GM18499 (cell line): Measurements from ENCODE around the gene C19orf67.

Experiments
- ATAC-seq: cut with Tn5 transposase; IDR thresholded peaks from one replicate; pipeline ENCODE4 v1.9.1; 2021; ENCODE audit warnings: moderate number of reproducible peaks; ENCODE audit not compliant: insufficient read depth, unreplicated experiment

C19orf67 gene

GRCh38 chr19:14085309-14085995 lies at the start of gene C19orf67:
TSS of gene C19orf67 (minus strand) at chr19:14085783. CDS start at chr19:14085627, 156 bp downstream.
- ATAC-seq: no peak

DNA sequence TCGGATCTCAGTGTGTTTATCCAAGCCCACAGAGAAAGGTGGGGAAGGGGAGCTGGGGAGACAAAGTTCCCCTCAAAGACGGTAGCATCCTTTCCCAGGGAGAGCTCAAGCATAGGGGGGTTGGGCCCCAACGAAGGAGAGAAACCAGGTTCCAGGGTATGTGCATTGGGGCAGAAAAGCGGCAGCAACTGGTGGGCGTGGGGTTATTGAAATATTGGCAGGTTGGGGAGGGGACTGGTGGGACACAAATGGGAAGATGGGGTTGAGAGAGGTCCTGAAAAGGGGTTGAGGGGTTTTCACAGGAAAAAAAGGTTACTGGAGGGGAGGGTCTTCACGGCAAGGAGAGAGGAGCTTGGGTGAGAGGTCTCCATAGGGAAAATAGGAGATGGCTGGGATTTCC lies 49.8 kb upstream of the C19orf67 start:
- no peak for ATAC-seq

GRCh38 chr19:14127929-14128509 lies 42.4 kb upstream of the C19orf67 start:
- no peak for ATAC-seq

DNA sequence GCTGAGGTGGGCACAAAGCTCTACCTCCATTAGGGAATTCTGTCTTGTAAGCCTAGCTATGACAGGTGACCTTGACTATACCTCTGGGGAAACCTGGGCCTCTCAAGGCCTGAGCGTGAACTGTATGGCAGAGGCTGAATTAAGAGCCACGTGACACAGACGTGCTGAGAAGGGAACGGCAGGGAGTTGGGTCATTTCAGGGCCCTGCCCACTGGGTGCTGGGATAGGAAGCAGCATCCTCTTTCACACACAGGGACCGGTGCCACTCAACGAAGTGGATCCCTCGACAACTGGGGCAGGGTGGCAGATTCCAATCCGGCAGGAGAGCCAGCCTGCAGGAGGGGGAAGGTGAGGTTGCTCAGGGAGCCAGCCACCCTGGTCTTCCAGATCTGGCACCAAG lies 41.6 kb upstream of the C19orf67 start:
- no peak for ATAC-seq

GRCh38 chr19:14122924-14123323 lies 37.3 kb upstream of the C19orf67 start:
- ATAC-seq: no peak

DNA sequence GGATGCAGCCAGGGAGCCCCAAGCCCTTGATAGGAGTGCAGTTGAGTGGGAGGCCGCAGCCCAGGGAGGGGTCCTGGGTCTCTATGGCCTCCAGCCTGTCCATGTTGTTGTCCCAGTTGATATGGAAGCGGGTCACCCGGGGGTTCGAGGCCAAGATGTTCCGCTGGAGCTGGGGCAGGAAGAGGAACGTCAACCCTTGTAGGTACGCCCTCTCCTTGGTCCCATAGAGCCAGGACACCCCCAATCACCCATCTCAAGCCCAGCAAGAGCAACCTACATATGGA lies 34.9 kb upstream of the C19orf67 start:
- no peak for ATAC-seq

GRCh38 chr19:14119644-14120496 lies 34.3 kb upstream of the C19orf67 start:
- ATAC-seq: no peak

DNA sequence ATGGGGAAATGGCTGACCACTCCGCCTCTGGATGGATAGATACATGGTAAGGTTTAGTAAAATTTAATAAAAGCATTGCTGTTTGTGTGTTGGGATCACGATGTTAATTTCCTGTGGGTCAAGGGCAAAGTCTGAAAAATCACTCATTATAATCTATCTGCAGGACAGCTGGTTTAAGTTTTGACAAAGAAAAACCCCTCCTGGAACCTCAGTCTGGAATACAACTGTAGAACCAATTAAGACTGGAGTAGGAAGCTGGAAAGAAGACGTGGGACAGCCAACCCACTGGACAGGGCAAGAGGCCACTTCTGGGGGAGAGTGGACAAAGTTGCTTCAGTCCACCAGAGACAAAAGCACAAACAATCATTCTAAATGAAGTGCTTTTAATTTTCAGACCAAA lies 33.6 kb upstream of the C19orf67 start:
- no peak for ATAC-seq

DNA sequence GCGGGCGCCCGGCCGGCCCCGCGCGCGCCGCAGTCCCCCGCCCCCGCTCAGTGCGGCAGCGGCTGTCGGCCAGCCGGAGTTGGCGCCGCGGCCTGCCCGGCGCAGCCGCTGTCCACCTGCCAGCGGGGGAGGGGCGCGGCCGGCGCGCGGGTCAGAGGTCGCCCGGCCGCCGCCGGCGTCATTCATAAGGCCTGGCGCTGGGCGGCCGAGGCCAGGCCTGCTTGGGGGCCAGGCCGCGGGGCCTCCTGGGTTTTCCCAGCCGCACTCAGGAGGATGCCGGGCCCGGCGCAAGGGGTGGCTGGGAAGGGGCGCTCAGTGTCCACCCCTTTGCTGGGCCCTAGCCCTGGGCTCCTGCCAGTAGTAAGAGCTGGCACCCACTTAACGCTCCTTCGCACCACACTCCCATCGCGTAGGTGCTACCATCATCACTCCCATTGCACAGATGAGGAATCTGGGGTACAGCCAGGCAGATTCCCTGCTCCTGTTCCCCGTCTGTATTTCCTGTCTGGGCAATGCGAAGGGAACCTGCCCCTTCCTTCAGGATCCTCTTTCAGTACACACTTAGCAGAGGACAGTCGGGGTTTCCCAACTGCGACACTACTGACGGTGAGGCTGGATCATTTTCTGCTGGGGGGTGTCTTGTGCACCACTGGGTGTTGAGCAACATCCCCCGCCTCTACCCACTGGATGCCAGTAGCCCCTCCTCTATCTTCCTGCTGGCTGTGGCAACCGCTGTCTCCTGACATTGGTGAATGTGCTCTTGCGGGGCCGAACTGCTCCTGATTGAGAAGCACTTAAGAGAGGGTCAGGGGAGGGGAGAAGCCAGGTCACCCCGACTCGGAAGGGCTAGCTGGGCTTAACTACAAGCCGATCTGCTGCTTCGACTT lies 32.8 kb upstream of the C19orf67 start:
- peak; percentile 1 for ATAC-seq

DNA sequence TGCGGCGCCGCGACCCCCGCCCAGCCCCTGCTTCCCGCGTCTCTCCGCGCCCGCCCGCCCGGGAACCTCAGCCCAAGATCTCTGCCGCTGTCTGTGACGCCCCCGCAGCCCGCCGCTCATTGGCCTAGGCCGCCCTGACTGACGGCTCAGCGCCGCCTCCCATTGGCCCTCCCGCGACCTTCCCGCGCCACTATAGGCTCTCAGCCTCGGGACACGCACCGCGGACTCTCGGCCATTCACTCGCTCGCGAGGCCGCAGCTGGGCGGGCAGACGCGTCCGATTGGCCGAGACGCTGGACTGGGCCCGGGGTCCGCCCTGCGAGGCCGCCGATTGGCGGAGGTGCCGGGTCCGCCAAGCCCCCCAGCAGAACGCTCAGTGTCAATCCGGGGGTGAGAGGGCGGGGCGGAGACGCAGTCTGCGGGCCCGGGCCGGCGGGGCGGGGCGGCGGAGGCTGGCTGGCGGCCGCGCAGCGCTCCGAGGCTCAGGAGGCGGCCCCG lies 32.1 kb upstream of the C19orf67 start, which contains the start of gene PRKACA:
Gene PRKACA, minus strand, starts transcription at position 95 of the 497 bp plus-strand sequence. CDS start 215 bp downstream, outside the sequence.
- ATAC-seq: peak; percentile 71

DNA sequence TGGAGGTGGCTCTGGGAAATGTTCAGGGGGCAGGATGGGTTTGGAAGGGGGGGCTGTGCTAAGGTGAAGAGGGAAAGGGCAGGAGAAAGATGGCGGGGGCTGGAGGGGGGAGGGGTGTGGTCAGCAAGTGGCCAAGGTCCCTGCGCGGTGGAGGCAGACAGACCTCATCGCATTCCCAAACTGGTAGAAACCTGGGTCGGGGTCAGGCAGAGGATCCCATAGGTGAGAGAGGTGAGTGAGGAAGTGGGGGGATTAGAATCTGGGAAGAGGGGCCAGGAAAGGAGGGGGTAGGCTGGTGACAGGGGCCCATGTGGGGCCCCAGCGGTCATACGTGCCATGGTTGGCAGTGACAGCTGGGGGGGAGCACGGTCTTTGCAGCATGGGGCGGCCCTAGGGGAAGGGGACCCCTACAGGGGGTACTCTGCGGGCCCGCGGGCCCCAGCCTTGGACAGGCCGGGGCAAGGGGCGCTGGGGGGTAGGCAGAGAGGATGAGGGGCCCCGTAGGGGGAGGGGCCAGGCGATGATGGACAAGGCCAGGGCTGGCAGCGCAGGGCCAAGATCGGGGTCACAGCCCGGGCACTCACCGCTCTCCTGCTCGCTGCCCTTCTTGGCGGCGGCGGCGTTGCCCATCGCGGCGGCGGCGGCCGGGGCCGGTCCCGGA lies 31.5 kb upstream of the C19orf67 start:
- ATAC-seq: no peak

GRCh38 chr19:14116525-14116917 lies 30.9 kb upstream of the C19orf67 start:
- ATAC-seq: no peak

DNA sequence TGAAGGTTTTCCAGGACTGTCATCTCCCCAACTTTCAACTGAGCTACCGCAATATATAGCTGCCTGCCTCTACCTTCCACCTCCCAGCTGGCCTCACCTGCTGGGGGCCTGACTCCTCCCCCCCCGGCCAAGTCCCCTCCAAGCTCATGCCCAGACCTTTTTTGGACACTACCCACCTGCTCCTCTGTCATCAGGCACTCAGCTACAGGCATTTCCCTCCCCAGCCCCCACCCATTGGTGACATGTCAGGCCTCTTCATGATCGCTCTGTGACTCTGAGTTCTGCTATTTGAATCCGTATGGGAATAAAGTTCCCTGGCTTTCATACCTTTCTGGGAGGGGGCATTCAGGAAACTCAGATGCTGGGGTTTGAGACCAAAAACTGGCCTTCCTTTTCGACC lies 30.2 kb upstream of the C19orf67 start:
- no peak for ATAC-seq

DNA sequence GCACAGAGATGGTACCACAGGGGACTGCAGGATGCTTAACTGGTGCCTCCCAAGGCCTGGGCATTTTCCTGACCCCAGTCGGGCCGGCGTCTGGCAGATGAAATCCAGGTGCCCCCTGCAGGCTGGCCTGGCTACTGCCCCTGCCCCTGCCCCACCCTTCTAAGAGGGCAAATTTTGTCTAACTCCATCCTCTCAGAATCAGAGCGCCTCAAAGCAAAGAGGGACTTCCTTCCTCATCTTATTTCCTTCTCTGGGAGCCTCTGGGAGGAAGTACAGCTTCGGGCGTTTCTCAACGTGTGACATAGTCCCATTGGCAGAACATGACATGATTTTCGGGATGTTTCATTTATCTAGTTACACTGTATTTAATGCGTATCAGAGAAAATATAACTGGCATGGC lies 29.3 kb upstream of the C19orf67 start:
- ATAC-seq: no peak

DNA sequence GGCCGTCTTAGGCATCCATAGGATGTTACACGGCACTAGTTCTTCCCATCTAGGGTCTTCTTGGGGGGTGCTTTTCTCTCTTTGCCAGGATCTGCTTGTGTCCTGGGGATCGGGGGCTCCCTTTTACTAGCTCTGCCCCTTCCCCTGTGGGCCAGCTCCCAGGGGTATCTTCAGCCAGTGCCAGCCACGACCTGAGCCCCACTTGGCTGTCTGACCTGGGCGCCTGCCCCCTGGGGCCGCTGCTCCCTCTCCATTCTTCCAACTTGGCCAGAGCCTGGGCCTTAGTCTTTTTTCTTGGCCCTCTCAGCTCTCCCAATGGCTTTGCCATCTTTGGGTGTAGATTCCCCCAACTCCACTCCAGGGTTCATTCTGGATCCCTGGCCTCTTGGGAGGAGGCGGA lies 28.9 kb upstream of the C19orf67 start:
- ATAC-seq: no peak

GRCh38 chr19:14113762-14114414 lies 28.3 kb upstream of the C19orf67 start:
- no peak for ATAC-seq

- no peak for ATAC-seq
Measured at GRCh38 chr19:14112809-14113385, 27.3 kb upstream of the C19orf67 start.

- no peak for ATAC-seq
Measured at GRCh38 chr19:14112051-14112808, 26.6 kb upstream of the C19orf67 start.
